K562 (cell line): ENCODE measurements around the gene SSBP2. TPM values are rescaled to one million over a fixed set of nuclear protein-coding genes. Genes with fewer than 3 reads are reported as not detected.
A peak's percentile ranks its signal among the peaks of the same experiment; 100 is the strongest.

ENCODE experiments used
- ATAC-seq: fragments of 200-7000 bp; cut with Tn5 transposase; 3 replicates; pipeline ENCODE4 v1.9.1; 2020; ENCODE audit warnings: moderate library complexity
- BruUV-seq: library from RNA; stranded (reverse); fragments of 400-500 nt; replicated peaks from 2 replicates; lab custom pipeline; 2021; lab: Mats Ljungman, UMichigan
- CTCF ChIA-PET: fragments of 300-600 bp; formaldehyde crosslinking; extraction: SDS; loops from one replicate; lab custom pipeline; 2021; ENCODE audit warnings: low intra/inter-chr PET ratio; lab: Yijun Ruan, JAX
- POLR2A ChIA-PET: fragments of 300-600, 350-650 bp; sonication (Branson Sonifier 250); formaldehyde crosslinking; extraction: SDS; loops from one replicate; lab custom pipeline; 2021; ENCODE audit warnings: antibody characterized with exemption, inconsistent platforms; lab: Yijun Ruan, JAX
- DNase-seq, 4 experiments: peaks; one replicate each; pipeline versions ENCODE4 v3.0.0 to v3.0.0-alpha.2; 2011 to 2018; ENCODE audit warnings: low spot score in 3 of 4, mixed read lengths in 3 of 4; ENCODE audit errors: extremely low read depth in 1 of 4
- FAIRE-seq: peaks from 2 replicates; lab custom pipeline; 2011; peaks lifted over from hg19 to GRCh38; lab: Jason Lieb, UNC
- H2AFZ ChIP-seq: 2 replicates; pipeline ENCODE4 v1.6.0; 2011; ENCODE audit warnings: low read depth, low read length, control low read depth, inconsistent platforms
- H3K27ac ChIP-seq: fragments of 200-600 bp; 3 replicates; pipeline ENCODE4 v1.8.0; 2011; ENCODE audit warnings: low read depth, mild to moderate bottlenecking, control low read depth, inconsistent platforms, low read length, moderate library complexity, mixed read lengths; ENCODE audit errors: extremely low read depth
- H3K27me3 ChIP-seq, 2 experiments: fragments of 300-600 bp in 1 of 2; 2 replicates in 1 of 2; 3 replicates in 1 of 2; pipeline versions ENCODE4 v1.6.0 to v1.8.0; 2011; ENCODE audit warnings: inconsistent platforms in 2 of 2, low read length in 2 of 2, mild to moderate bottlenecking in 1 of 2, mixed read lengths in 1 of 2, moderate library complexity in 1 of 2; ENCODE audit not compliant: control insufficient read depth in 2 of 2, insufficient read depth in 2 of 2
- H3K36me3 ChIP-seq: fragments of 300-600 bp; 3 replicates; pipeline ENCODE4 v1.8.0; 2011; ENCODE audit warnings: mild to moderate bottlenecking, low read length, inconsistent platforms; ENCODE audit not compliant: control insufficient read depth, insufficient read depth
- H3K4me1 ChIP-seq, 2 experiments: fragments of 200-600 bp in 1 of 2; replicated peaks in 1 of 2; 2 replicates in 1 of 2; 3 replicates in 1 of 2; pipeline versions ENCODE4 v1.5.1 to v1.8.0; 2011; ENCODE audit warnings: inconsistent platforms in 2 of 2, low read length in 2 of 2, mild to moderate bottlenecking in 1 of 2, mixed read lengths in 1 of 2, moderate library complexity in 1 of 2; ENCODE audit not compliant: control insufficient read depth in 2 of 2, insufficient read depth in 2 of 2
- H3K4me2 ChIP-seq: 2 replicates; pipeline ENCODE4 v1.6.1; 2011; ENCODE audit warnings: low read length, control low read depth, inconsistent platforms, mixed read lengths; ENCODE audit not compliant: insufficient read depth
- H3K4me3 ChIP-seq: fragments of 200-600 bp; sonication (generic), shearing (Covaris generic); 2 replicates; pipeline ENCODE4 v1.5.1; 2016; ENCODE audit warnings: control low read depth, inconsistent platforms
- H3K79me2 ChIP-seq: fragments of 200-600 bp; 3 replicates; pipeline ENCODE4 v1.8.0; 2011; ENCODE audit warnings: low read length, inconsistent platforms; ENCODE audit not compliant: control insufficient read depth, insufficient read depth
- H3K9ac ChIP-seq, 2 experiments: 2 replicates each; pipeline versions ENCODE4 v1.6.0 to v1.6.1; 2011; ENCODE audit warnings: low read depth in 2 of 2, low read length in 2 of 2, control low read depth in 1 of 2, inconsistent platforms in 1 of 2, mild to moderate bottlenecking in 1 of 2, mixed read lengths in 1 of 2; ENCODE audit not compliant: insufficient read depth in 1 of 2
- H3K9me1 ChIP-seq: one replicate; pipeline ENCODE4 v1.6.0; 2011; ENCODE audit warnings: inconsistent platforms, mild to moderate bottlenecking, low read length, moderate library complexity; ENCODE audit not compliant: control insufficient read depth, insufficient read depth
- H3K9me3 ChIP-seq: replicated peaks from 2 replicates; pipeline ENCODE4 v1.5.1; 2011; ENCODE audit warnings: low read depth, low read length, inconsistent platforms; ENCODE audit not compliant: control insufficient read depth, insufficient read depth
- H4K20me1 ChIP-seq: replicated peaks from 2 replicates; pipeline ENCODE4 v1.6.1; 2011; ENCODE audit warnings: low read length, inconsistent platforms, mixed read lengths; ENCODE audit not compliant: control insufficient read depth, insufficient read depth
- CBFA2T3 ChIP-seq: fragments of 450-650 bp; IDR thresholded peaks from 2 replicates; pipeline ENCODE4 v1.6.1; 2017
- HDAC1 ChIP-seq, 2 experiments: fragments of 450-650 bp; IDR thresholded peaks; 2 replicates each; pipeline ENCODE4 v1.6.1; 2016 to 2017; ENCODE audit warnings: inconsistent platforms in 1 of 2, mild to moderate bottlenecking in 1 of 2, moderate library complexity in 1 of 2
- HMG20B ChIP-seq: fragments of 250-450 bp; sonication (Bioruptor Pico); IDR thresholded peaks from 2 replicates; pipeline ENCODE4 v1.5.0; 2021; ENCODE audit warnings: mild to moderate bottlenecking
- ILF3 ChIP-seq: fragments of 450-650 bp; IDR thresholded peaks from 2 replicates; pipeline ENCODE4 v1.6.1; 2018; ENCODE audit warnings: antibody characterized with exemption, mild to moderate bottlenecking, moderate library complexity, borderline replicate concordance
- KDM1A ChIP-seq, 2 experiments: fragments of 450-650 bp; IDR thresholded peaks; 2 replicates each; pipeline ENCODE4 v1.6.1; 2016; ENCODE audit warnings: mild to moderate bottlenecking in 2 of 2
- RBBP5 ChIP-seq: fragments of 200-600 bp; sonication (generic); IDR thresholded peaks from 2 replicates; pipeline ENCODE4 v1.6.1; 2012; ENCODE audit warnings: borderline replicate concordance, mild to moderate bottlenecking, low read length, control low read depth, inconsistent platforms; ENCODE audit not compliant: insufficient read depth, poor library complexity, severe bottlenecking
- RCOR1 ChIP-seq, 2 experiments: IDR thresholded peaks; 2 replicates each; pipeline ENCODE4 v1.6.1; 2012; ENCODE audit warnings: low read depth in 2 of 2, low read length in 2 of 2, borderline replicate concordance in 1 of 2, improper control_type of control experiment in 1 of 2
- SMARCC2 ChIP-seq: fragments of 450-650 bp; IDR thresholded peaks from 2 replicates; pipeline ENCODE4 v1.6.1; 2017; ENCODE audit warnings: antibody characterized with exemption, moderate library complexity, mild to moderate bottlenecking, low read depth
- ZNF232 ChIP-seq: sonication (generic); formaldehyde crosslinking; IDR thresholded peaks from 2 replicates; pipeline ENCODE4 v1.8.0; 2022; ENCODE audit warnings: mild to moderate bottlenecking, missing genetic modification reagents
- ZNF445 ChIP-seq: fragments of 250-450 bp; sonication (Bioruptor Pico); IDR thresholded peaks from 2 replicates; pipeline ENCODE4 v1.4.0; 2020; ENCODE audit warnings: low read depth, mild to moderate bottlenecking, moderate library complexity
- WGBS: fragments of 100-300 bp; shearing (Covaris generic); methylation state at CpG from one replicate; pipeline ENCODE4 v1.1.6; 2016; ENCODE audit warnings: low coverage, mixed read lengths; ENCODE audit not compliant: insufficient coverage; ENCODE audit errors: missing lambda C conversion rate; 5-methylcytosine and 5-hydroxymethylcytosine counted together
- in situ Hi-C: fragments of 300-500 bp; cut with MboI; formaldehyde crosslinking; loops from 4 replicates; pipeline ENCODE4 v1.15.0; 2018; ENCODE audit warnings: inconsistent platforms, mixed read lengths
- intact Hi-C: fragments of 100-400 bp; cut with micrococcal nuclease; formaldehyde crosslinking; loops from 2 replicates; pipeline ENCODE4 v1.14.2; 2022
- polyA plus RNA-seq, 8 experiments: library from polyadenylated mRNA; depleted of rRNA in 4 of 8; stranded (reverse) in 5 of 8; unstranded in 3 of 8; fragments of >200 nt; fragmentation: Nextera tagmentation in 2 of 8; fragmentation: Illumina TruSeq in 1 of 8; extraction: Ambion mirVana in 2 of 8; extraction: Trizol in 1 of 8; gene quantifications; 2 replicates each; pipeline versions ENCODE4 v1.2.1 to v1.2.3, GENCODE V29; 2011 to 2014; ENCODE audit warnings: inconsistent platforms in 1 of 8, missing spikeins in 1 of 8
- total RNA-seq, 7 experiments: library from RNA; depleted of rRNA in 6 of 7; stranded (reverse); fragments of >200 nt in 6 of 7; fragmentation: Illumina TruSeq in 2 of 7; extraction: Trizol in 2 of 7; gene quantifications; 2 replicates each; pipeline versions ENCODE4 v1.2.1 to v1.2.3, GENCODE V29; 2011 to 2021; ENCODE audit warnings: low replicate concordance in 1 of 7
- TF ChIP-seq, protein P1 (sequence below): fragments of 450-650 bp; formaldehyde crosslinking; IDR thresholded peaks from 2 replicates; pipeline ENCODE4 v1.4.0; 2020; ENCODE audit warnings: mild to moderate bottlenecking, moderate library complexity
- TF ChIP-seq, protein P2 (sequence below): fragments of 450-650 bp; formaldehyde crosslinking; IDR thresholded peaks from 2 replicates; pipeline ENCODE4 v1.4.0; 2022; ENCODE audit warnings: missing genetic modification characterization
- TF ChIP-seq, protein P3 (sequence below), 2 experiments: IDR thresholded peaks; 2 replicates each; pipeline ENCODE4 v1.6.1; 2011; ENCODE audit warnings: borderline replicate concordance in 1 of 2, control low read depth in 1 of 2, low read depth in 1 of 2, low read length in 1 of 2, mild to moderate bottlenecking in 1 of 2, mixed read lengths in 1 of 2, moderate library complexity in 1 of 2; ENCODE audit not compliant: insufficient read depth in 1 of 2, insufficient read length in 1 of 2, poor library complexity in 1 of 2, severe bottlenecking in 1 of 2; ENCODE audit errors: extremely low read depth in 1 of 2
- TF ChIP-seq, protein P4 (sequence below): fragments of 450-650 bp; IDR thresholded peaks from 2 replicates; pipeline ENCODE4 v1.6.1; 2016; ENCODE audit warnings: missing biosample characterization, missing genetic modification characterization
- TF ChIP-seq, protein P5 (sequence below): fragments of 250-450 bp; sonication (Bioruptor Pico); IDR thresholded peaks from 2 replicates; pipeline ENCODE4 v1.8.0; 2022; ENCODE audit warnings: moderate library complexity, mild to moderate bottlenecking, inconsistent platforms

The SSBP2 gene
- total and polyA plus RNA-seq, 9 of the 15 experiments (the other 6 are each of a cell fraction or from before 2014, with no cell fraction given), result 22.3 to 133 (median 42.1) TPM

DNA sequence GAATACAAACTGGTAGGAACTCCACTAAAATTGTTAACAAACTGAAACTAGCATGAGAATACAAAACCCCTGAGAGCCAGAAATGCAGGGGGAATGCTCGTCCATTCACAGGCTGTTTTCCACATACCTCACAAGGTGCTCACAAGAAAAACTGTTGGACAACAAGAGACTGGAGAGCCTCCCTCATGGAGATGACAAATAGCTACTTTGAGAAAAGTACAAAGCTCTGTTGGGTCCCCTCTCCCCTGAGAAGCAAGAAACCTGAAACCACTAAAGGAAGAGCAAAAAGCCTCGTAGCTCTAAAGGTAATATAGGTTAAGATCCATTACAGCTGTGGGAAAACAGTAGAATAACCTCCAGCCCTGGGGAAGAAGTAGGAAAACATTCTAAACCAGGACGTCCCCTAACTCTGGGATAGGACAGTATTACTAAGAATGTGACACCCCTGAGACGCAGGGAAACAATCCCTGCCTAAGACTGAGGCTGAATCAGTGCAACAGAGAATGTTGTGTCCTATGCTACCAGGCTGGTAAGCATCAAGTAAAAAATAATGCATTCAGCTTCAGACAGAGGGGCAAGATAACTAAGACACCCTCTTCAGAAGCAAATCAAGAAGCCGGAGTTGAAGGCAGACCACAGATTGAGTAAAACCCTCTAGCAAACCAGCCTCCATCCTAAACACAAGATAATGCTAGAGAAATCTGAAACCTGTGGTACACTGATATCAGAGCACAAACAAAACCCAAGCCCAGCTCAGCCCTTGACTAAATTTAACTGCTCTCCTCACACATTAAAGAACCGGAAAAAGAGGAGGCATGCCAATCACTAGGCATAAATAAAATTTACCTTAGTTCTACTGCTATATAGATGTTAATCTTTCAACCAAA lies 160.2 kb downstream of the SSBP2 start:
- H2AFZ ChIP-seq, result no peak overlapping the region
- intact Hi-C loops (no loop called here), in situ Hi-C loops (loop anchor here (10.0 kb wide), 1 partner anchor 536 kb away; no protein-coding TSS in a partner anchor)
- FAIRE-seq (no peak), DNase-seq (peak in 1 of 4 experiments; percentile 13), ATAC-seq (no peak; the same call in 2 of the 3 replicates)
- H3K4me3 ChIP-seq, result no peak overlapping the region
- H3K27ac ChIP-seq, result no peak overlapping the region
- no TSS peak for BruUV-seq
- no peaks in the 10 kb centered on the region for H3K9me3 ChIP-seq
- CTCF ChIA-PET, result no interaction called here
- no peaks in the 10 kb centered on the region for H3K9me1 ChIP-seq
- H3K4me2 ChIP-seq, result no peak overlapping the region
- H3K79me2 ChIP-seq, result no peaks in the 10 kb centered on the region
- H3K4me1 ChIP-seq, result no peaks in the 10 kb centered on the region
- H4K20me1 ChIP-seq, result no peaks in the 10 kb centered on the region
- H3K9ac ChIP-seq, result no peak overlapping the region
- no peaks in the 10 kb centered on the region for H3K27me3 ChIP-seq
- 40% methylated on average over 6 of the region's 6 CpGs for WGBS
- POLR2A ChIA-PET, result no interaction called here
- H3K36me3 ChIP-seq, result no peaks in the 10 kb centered on the region
- TF ChIP-seq RCOR1 (IDR thresholded peaks at IDR 0.05; ENCODE audit: borderline replicate concordance in 1 of 2, low read depth in 2 of 2, low read length in 2 of 2) (peak in 1 of 2 experiments; percentile 73; a peak in 1 of 4 replicates), SMARCC2 (no peak), KDM1A (IDR thresholded peaks at IDR 0.05) (peak; percentile 80 to 82), CBFA2T3 (peak; percentile 49), HMG20B (CRISPR knock-in tag) (no peak), HDAC1 (IDR thresholded peaks at IDR 0.05) (peak in 1 of 2 experiments; percentile 48; a peak in 1 of 4 replicates), ILF3 (no peak), ZNF232 (CRISPR knock-in tag) (no peak), RBBP5 (no peak), ZNF445 (no peak)
- TF ChIP-seq, protein P1, sequence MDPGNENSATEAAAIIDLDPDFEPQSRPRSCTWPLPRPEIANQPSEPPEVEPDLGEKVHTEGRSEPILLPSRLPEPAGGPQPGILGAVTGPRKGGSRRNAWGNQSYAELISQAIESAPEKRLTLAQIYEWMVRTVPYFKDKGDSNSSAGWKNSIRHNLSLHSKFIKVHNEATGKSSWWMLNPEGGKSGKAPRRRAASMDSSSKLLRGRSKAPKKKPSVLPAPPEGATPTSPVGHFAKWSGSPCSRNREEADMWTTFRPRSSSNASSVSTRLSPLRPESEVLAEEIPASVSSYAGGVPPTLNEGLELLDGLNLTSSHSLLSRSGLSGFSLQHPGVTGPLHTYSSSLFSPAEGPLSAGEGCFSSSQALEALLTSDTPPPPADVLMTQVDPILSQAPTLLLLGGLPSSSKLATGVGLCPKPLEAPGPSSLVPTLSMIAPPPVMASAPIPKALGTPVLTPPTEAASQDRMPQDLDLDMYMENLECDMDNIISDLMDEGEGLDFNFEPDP (CRISPR knock-in tag), result no peak
- TF ChIP-seq, protein P2, sequence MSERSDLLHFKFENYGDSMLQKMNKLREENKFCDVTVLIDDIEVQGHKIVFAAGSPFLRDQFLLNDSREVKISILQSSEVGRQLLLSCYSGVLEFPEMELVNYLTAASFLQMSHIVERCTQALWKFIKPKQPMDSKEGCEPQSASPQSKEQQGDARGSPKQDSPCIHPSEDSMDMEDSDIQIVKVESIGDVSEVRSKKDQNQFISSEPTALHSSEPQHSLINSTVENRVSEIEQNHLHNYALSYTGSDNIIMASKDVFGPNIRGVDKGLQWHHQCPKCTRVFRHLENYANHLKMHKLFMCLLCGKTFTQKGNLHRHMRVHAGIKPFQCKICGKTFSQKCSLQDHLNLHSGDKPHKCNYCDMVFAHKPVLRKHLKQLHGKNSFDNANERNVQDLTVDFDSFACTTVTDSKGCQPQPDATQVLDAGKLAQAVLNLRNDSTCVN, result no peak
- TF ChIP-seq, protein P3, sequence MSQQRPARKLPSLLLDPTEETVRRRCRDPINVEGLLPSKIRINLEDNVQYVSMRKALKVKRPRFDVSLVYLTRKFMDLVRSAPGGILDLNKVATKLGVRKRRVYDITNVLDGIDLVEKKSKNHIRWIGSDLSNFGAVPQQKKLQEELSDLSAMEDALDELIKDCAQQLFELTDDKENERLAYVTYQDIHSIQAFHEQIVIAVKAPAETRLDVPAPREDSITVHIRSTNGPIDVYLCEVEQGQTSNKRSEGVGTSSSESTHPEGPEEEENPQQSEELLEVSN (IDR thresholded peaks at IDR 0.05; ENCODE audit: borderline replicate concordance in 1 of 2, extremely low read depth in 1 of 2, insufficient read depth in 1 of 2, insufficient read length in 1 of 2, low read depth in 1 of 2, low read length in 1 of 2, poor library complexity in 1 of 2, severe bottlenecking in 1 of 2), result no peak
- TF ChIP-seq, protein P4, sequence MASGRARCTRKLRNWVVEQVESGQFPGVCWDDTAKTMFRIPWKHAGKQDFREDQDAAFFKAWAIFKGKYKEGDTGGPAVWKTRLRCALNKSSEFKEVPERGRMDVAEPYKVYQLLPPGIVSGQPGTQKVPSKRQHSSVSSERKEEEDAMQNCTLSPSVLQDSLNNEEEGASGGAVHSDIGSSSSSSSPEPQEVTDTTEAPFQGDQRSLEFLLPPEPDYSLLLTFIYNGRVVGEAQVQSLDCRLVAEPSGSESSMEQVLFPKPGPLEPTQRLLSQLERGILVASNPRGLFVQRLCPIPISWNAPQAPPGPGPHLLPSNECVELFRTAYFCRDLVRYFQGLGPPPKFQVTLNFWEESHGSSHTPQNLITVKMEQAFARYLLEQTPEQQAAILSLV (tag), result no peak
- TF ChIP-seq, protein P5, sequence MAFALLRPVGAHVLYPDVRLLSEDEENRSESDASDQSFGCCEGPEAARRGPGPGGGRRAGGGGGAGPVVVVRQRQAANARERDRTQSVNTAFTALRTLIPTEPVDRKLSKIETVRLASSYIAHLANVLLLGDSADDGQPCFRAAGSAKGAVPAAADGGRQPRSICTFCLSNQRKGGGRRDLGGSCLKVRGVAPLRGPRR (CRISPR knock-in tag), result no peak
